Activated naive CD8-positive, alpha-beta T cell treated with anti-CD3 and anti-CD28 coated beads, Interleukin-2, amount 50 U/mL, for 24 hours (primary cell): ENCODE data around the gene KCNK7.

ENCODE experiments used
- ATAC-seq: fragments of 150-1000 bp; cut with Tn5 transposase; one replicate; pipeline ENCODE4 v1.10.0; 2021
- DNase-seq: peaks from one replicate; pipeline ENCODE4 v3.0.0; 2021
- H3K27ac Mint-ChIP-seq: one replicate; pipeline ENCODE4 v1.8.0; 2021; ENCODE audit warnings: mild to moderate bottlenecking, mixed read lengths
- H3K27me3 Mint-ChIP-seq: one replicate; pipeline ENCODE4 v1.8.0; 2021; ENCODE audit warnings: mixed read lengths
- H3K36me3 Mint-ChIP-seq: one replicate; pipeline ENCODE4 v1.8.0; 2021; ENCODE audit warnings: low read depth, mixed read lengths
- H3K4me1 Mint-ChIP-seq: one replicate; pipeline ENCODE4 v1.8.0; 2021; ENCODE audit warnings: mixed read lengths
- H3K4me3 Mint-ChIP-seq: one replicate; pipeline ENCODE4 v1.8.0; 2021; ENCODE audit warnings: mild to moderate bottlenecking, moderate library complexity, mixed read lengths
- H3K9me3 Mint-ChIP-seq: one replicate; pipeline ENCODE4 v1.8.0; 2021; ENCODE audit warnings: mixed read lengths

Gene KCNK7

DNA sequence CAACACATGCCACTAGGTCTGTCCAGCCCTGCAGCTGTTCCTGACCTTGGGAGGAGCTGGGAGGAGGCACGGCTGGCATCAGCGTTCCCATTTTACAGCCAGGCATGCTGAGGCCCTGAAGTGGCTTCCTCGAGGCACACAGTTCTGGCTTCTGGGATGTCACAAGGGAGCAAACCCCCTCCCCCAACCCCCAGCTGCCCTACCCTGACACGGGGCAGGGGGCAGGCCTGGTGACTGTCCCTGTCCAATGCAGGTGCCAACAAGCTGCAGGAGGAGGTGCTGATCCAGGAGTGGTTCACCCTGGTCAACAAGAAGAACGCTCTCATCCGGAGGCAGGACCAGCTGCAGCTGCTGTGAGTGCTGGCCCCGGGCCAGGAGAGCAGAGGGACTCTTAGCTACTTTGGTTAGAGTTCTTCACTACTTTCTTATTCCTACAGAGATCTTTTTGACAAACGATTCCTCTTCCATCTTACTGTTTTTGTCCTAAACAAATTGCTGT lies 5.3 kb downstream of the KCNK7 start:
- Mint-ChIP-seq H3K4me3 (no peak overlapping the region), H3K27me3 (no peaks in the 10 kb centered on the region), H3K4me1 (peaks cover 42% of the 10 kb centered on the region)

DNA sequence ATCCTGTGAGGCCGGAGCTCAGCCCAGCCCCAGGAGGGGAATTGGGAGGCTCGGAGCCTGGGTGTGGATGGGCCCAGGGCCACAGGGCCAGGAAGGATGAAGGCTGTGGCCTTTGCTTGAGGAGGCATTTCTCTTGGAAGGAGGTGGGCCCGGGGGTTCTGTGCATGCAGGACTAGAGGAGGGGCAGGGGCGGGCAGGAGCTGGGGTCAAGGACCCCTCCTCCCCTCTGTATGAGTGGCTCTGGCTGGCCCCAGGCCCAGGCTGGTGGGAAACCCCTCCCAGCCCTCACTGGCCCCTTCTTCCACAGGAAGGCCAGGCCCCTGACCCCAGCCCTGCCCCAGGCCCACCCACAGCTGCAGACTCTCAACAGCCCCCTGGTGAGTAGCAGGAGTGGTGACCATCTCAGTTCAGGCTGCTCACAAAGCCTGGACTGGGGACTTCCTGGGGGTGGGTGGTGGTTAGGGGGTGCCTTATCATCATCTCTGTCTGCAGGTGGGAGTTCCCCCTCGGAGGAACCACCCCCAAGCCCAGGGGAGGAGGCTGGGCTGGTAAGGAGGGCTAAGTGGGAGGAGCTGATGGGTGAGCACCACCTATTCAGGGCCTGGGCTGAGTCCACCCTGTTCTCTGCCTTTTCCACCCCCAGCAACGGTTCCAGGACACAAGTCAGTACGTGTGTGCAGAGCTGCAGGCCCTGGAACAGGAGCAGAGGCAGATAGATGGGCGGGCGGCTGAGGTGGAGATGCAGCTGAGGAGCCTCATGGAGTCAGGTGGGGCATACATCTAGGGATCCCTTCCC lies 6.0 kb downstream of the KCNK7 start:
- no peaks in the 10 kb centered on the region for H3K9me3 Mint-ChIP-seq
- no peak overlapping the region for H3K4me3 Mint-ChIP-seq
- peak; percentile 72 for DNase-seq
- peak overlapping the region; percentile 95 for H3K27ac Mint-ChIP-seq
- peaks cover 40% of the 10 kb centered on the region for H3K4me1 Mint-ChIP-seq
- H3K27me3 Mint-ChIP-seq = no peaks in the 10 kb centered on the region
- peak; percentile 55 for ATAC-seq
- peaks cover 14% of the 10 kb centered on the region for H3K36me3 Mint-ChIP-seq

More for the DNA sequence above, 5.3 kb downstream of the KCNK7 start:
- Mint-ChIP-seq H3K27ac (peak overlapping the region; percentile 28), H3K9me3 (no peaks in the 10 kb centered on the region), H3K36me3 (peaks cover 14% of the 10 kb centered on the region)
- no peak for ATAC-seq
- no peak for DNase-seq

DNA sequence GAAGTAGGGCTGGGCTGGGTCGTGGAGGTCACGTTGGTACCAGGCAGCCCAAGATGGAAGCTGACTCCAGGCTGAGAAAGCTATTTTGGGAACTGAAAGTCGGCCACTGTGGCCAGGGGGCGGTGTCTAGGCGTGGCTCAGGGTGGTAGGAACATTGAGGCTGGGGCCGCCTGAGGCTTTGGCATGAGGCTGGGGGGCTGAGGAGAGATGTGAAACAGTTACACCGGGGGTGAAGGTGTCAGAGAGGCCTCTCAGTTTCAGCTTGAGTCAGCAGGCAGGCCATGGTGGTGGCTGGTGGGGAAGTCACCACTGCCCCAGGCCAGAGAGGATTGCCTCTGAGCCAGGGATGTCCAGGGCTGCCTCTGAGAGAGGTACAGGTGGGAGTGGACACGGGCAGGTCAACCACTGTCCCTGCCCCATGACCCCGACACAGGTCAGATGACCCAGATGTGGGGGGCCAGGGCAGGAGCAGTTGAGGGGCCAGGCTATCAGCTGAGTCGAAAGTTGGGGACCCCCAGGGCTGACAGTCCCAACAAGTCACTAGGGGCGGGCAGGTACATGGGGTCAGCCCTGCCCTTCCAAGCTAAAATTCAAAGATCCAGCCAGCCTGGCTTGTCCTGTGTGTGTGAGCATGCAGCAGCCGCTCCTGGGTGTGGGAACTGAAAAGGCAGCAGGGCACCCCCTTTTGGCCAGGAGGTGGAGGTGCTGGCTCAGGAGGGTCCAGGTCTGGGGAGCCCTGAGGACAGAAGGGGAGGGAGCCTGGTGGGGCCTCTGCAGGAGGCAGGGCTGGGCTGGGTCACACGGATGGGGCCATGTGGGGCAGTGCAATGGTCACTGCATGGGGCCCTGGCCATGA lies 7.2 kb downstream of the KCNK7 start:
- Mint-ChIP-seq H3K9me3 (no peaks in the 10 kb centered on the region), H3K36me3 (peaks cover 21% of the 10 kb centered on the region), H3K27me3 (no peaks in the 10 kb centered on the region), H3K4me1 (peaks cover 41% of the 10 kb centered on the region), H3K27ac (peak overlapping the region; percentile 95), H3K4me3 (peak overlapping the region; percentile 70)
- DNase-seq (peak; percentile 85), ATAC-seq (peak; percentile 88)

DNA sequence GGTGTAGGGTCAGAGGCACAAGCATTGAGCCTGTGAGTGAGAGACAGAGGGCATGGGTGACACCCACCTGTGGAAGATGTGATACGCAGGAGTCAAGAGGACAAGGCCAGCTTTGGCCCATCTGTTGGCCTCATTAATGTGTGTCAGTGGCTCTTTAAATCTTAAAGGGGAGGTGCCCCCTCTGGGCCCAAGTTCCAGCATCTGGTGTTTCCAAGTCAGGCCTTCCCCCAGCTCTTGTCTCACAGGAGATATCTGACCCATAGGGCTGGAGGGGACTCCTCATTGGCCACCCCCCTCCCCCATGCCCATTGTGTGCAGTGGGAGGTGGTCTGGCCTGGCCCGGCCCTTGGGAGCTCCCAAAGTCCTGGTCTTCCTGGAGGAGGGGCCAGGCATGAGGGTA lies 8.9 kb downstream of the KCNK7 start:
- H3K4me3 Mint-ChIP-seq = no peak overlapping the region
- H3K9me3 Mint-ChIP-seq = no peaks in the 10 kb centered on the region
- H3K4me1 Mint-ChIP-seq = peaks cover 41% of the 10 kb centered on the region
- no peaks in the 10 kb centered on the region for H3K27me3 Mint-ChIP-seq
- ATAC-seq (no peak), DNase-seq (no peak)
- peak overlapping the region; percentile 31 for H3K27ac Mint-ChIP-seq
- peaks cover 22% of the 10 kb centered on the region for H3K36me3 Mint-ChIP-seq

DNA sequence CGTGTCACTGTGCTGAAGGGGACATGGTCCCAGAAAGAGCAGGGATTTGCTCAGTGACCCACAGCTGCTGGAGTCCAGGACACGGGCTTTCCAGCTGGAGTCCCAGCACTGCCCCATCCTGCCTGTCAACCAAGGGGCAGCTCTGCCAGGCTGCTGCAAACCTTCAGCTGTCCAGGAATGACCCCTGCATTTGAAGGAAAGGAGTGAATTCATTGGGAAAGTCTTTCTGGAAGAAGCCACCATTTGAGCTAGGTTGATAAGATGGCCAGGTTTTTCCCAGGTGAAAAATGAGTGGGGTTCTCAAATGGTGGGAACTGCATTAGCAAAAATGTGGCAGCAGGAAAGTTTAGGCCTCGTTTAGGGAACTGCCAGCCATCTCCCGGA lies 9.4 kb downstream of the KCNK7 start:
- peaks cover 41% of the 10 kb centered on the region for H3K4me1 Mint-ChIP-seq
- no peak for DNase-seq
- ATAC-seq = no peak
- H3K4me3 Mint-ChIP-seq = no peak overlapping the region
- H3K9me3 Mint-ChIP-seq = no peaks in the 10 kb centered on the region
- no peaks in the 10 kb centered on the region for H3K27me3 Mint-ChIP-seq
- peaks cover 24% of the 10 kb centered on the region for H3K36me3 Mint-ChIP-seq
- peak overlapping the region; percentile 31 for H3K27ac Mint-ChIP-seq

DNA sequence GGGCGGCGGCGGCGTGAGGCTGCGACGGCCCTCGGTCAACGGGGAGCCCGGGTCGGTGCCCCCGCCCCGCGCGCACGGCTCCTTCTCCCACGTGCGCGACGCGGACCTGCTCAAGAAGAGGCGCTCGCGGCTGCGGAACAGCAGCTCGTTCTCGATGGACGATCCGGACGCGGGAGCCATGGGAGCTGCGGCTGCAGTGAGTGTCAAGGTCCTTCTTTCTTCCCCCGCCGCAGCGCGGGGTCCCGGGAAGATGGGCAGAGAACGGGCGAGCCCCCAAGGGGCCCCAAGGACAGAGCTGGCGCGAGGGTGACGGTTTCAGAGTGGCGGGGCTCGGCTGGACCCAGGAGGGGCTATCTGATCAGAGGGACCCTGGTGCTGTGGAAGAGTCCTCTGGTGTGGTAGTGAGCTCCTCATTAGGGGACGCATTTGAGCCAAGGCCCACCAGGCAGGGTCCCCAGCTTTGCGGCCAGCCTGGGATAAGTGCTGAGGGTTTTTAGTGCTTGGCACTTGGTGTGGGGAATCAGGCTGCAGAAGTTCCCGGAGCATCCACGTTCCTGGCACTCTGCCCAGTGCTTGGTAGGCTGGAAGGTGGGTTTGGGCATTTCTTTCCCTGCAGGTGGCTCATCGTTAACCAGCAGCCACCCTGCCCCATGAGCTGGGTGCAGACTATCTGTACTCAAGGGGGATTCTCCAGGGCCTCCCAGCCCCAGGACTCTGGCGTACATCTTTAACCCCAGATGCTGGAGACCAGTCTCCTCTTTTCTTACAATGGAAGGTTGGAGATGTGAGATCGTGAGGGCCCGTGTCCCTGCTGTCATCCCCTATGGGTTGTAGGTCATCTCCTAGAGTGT lies 10.0 kb downstream of the KCNK7 start:
- Mint-ChIP-seq H3K9me3 (no peaks in the 10 kb centered on the region), H3K36me3 (peaks cover 26% of the 10 kb centered on the region), H3K4me1 (peaks cover 41% of the 10 kb centered on the region), H3K27ac (no peak overlapping the region), H3K4me3 (no peak overlapping the region), H3K27me3 (no peaks in the 10 kb centered on the region)
- DNase-seq = no peak
- no peak for ATAC-seq

DNA sequence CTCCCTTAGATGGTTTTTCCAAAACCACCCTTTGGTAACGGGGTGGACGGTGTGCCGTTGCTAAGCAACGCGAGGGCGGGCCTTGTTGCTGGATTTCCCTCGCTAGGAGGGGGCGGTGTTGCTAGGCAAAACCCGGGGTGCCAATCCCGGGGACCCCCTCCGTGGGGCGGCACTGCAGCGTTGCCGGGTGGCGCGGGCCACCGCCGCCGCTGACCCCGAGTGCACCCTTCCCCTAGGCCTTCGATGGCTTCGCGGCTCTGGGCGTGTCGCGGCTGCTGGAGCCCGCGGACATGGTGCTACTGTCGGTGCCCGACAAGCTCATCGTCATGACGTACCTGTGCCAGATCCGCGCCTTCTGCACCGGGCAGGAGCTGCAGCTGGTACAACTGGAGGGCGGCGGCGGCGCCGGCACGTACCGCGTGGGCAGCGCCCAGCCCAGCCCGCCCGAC lies 10.9 kb downstream of the KCNK7 start:
- no peak overlapping the region for H3K4me3 Mint-ChIP-seq
- ATAC-seq = no peak
- H3K27me3 Mint-ChIP-seq = no peaks in the 10 kb centered on the region
- no peak for DNase-seq
- peaks cover 28% of the 10 kb centered on the region for H3K36me3 Mint-ChIP-seq
- no peak overlapping the region for H3K27ac Mint-ChIP-seq
- peaks cover 39% of the 10 kb centered on the region for H3K4me1 Mint-ChIP-seq
- no peaks in the 10 kb centered on the region for H3K9me3 Mint-ChIP-seq

DNA sequence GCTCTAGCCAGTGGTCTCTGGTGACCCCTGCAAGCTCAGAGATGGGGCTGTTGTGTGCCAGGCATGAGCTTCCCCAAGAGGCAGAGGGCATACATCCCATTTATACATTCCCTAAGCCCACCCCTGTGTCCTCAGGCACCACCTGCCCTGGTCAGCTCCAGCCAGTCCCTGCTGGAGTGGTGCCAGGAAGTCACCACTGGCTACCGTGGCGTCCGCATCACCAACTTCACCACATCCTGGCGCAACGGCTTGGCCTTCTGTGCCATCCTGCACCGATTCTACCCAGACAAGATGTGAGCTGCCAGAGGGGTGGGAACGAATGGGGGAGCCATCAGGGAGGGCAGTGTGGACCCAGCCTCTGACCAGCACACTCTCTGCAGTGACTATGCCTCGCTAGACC lies 11.5 kb downstream of the KCNK7 start:
- Mint-ChIP-seq H3K36me3 (peaks cover 29% of the 10 kb centered on the region), H3K27me3 (no peaks in the 10 kb centered on the region), H3K27ac (no peak overlapping the region), H3K4me1 (peaks cover 33% of the 10 kb centered on the region), H3K9me3 (no peaks in the 10 kb centered on the region), H3K4me3 (no peak overlapping the region)
- ATAC-seq (no peak), DNase-seq (no peak)

DNA sequence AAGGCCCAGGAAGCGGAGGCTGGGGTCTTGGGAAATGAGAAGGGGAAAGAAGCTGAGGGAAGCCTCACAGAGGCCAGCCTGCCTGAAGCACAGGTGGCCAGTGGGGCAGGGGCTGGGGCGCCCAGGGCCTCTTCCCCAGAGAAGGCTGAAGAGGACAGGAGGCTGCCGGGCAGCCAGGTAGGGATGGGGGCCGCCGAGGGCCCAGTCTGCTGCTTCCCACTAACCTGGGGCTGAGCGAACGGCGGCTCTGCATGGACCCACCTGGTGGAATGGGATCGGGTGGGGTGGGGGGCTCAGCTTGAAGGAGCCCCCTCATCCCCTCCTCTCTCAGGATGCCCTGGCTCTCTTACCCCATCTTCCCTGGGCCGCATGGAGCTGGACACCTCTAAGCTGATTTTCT lies 12.0 kb downstream of the KCNK7 start:
- H3K27me3 Mint-ChIP-seq = no peaks in the 10 kb centered on the region
- H3K27ac Mint-ChIP-seq = no peak overlapping the region
- H3K9me3 Mint-ChIP-seq = no peaks in the 10 kb centered on the region
- ATAC-seq = no peak
- no peak overlapping the region for H3K4me3 Mint-ChIP-seq
- peaks cover 29% of the 10 kb centered on the region for H3K4me1 Mint-ChIP-seq
- H3K36me3 Mint-ChIP-seq = peaks cover 29% of the 10 kb centered on the region
- no peak for DNase-seq

DNA sequence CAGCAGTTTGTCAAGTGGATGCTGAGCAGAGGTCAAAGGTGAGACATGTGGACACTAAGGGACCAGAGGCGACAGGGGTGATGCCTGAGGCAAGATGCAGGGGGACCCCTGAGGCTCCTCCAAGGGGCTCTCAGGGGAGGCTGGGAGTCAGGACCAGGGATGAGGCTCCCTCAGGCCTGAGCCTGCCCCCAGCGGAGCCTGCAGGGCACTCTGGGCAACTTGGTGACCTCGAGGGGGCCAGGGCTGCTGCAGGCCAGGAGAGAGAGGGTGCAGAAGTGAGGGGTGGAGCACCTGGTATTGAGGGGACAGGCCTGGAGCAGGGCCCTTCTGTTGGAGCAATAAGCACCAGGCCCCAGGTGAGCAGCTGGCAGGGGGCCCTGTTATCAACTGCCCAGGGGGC lies 13.7 kb downstream of the KCNK7 start:
- no peak overlapping the region for H3K4me3 Mint-ChIP-seq
- H3K9me3 Mint-ChIP-seq = no peaks in the 10 kb centered on the region
- no peaks in the 10 kb centered on the region for H3K27me3 Mint-ChIP-seq
- DNase-seq (no peak), ATAC-seq (no peak)
- peaks cover 24% of the 10 kb centered on the region for H3K4me1 Mint-ChIP-seq
- H3K27ac Mint-ChIP-seq = no peak overlapping the region
- peaks cover 29% of the 10 kb centered on the region for H3K36me3 Mint-ChIP-seq

DNA sequence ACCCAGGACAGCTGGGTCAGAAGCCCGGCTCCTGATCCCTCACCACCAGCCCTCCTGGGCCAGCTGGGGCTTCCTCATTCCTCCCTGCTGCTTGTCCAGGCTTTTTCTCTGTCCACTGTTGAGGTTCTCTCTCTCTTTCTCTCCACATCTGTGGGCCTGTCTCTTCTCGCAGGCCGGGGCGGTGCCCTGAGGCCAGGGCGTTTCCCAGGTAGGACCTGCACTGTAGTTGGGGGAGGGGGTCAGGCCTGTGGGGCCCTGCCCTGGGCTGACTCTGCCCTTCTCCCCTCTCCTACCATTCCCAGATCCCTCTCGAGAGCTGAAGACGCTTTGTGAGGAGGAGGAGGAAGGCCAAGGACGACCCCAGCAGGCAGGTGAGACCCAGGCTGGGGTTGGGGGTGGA lies 14.8 kb downstream of the KCNK7 start:
- Mint-ChIP-seq H3K27me3 (no peaks in the 10 kb centered on the region), H3K4me1 (peaks cover 19% of the 10 kb centered on the region), H3K36me3 (peaks cover 23% of the 10 kb centered on the region), H3K27ac (no peak overlapping the region), H3K4me3 (no peak overlapping the region), H3K9me3 (no peaks in the 10 kb centered on the region)
- no peak for DNase-seq
- no peak for ATAC-seq

DNA sequence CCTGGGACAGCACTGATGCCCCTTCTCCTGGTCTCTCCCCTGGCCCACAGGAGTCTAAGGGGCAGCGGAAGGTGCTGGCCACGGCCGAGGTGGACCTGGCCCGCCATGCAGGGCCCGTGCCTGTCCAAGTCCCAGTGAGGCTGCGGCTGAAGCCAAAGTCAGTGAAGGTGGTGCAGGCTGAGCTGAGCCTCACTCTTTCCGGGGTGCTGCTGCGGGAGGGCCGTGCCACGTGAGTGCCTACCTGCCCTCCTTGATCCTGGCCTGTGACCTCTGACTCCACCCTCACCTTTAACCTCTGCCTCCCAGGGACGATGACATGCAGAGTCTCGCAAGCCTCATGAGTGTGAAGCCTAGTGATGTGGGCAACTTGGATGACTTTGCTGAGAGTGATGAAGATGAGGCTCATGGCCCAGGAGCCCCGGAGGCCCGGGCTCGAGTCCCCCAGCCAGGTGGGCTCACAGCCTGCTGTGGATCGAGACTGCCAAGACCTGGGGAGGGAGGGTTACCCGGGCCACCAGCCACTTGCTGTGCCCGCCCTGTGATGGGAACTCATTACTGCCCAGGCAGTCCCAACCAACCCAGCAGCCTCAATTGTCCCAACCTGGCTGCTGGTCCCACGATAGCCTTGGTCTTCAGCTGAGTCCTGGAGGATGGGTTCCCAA lies 15.4 kb downstream of the KCNK7 start:
- Mint-ChIP-seq H3K27ac (peak overlapping the region; percentile 14), H3K4me3 (no peak overlapping the region)

DNA sequence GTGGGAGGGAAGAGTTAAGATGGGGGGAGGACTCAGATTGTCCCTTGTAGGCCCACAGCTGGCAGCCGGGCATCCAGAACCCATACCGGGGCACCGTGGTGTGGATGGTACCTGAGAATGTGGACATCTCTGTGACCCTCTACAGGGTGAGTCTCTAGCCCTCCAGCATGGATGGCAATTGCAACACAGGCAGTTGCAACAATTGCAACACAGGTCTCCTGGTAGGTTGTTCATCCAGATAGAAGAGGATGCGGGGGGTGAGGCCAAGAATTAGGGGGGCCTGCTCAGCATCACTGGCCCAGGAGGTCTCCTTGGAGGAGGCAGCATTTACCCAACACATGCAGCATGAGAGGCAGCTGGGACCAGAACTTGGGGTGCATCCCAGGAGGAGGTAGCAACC lies 16.3 kb downstream of the KCNK7 start:
- peaks cover 19% of the 10 kb centered on the region for H3K36me3 Mint-ChIP-seq

More for the DNA sequence above, 15.4 kb downstream of the KCNK7 start:
- H3K4me1 Mint-ChIP-seq = peaks cover 24% of the 10 kb centered on the region
- no peaks in the 10 kb centered on the region for H3K9me3 Mint-ChIP-seq
- ATAC-seq = no peak
- H3K36me3 Mint-ChIP-seq = peaks cover 23% of the 10 kb centered on the region
- no peak for DNase-seq
- H3K27me3 Mint-ChIP-seq = no peaks in the 10 kb centered on the region

DNA sequence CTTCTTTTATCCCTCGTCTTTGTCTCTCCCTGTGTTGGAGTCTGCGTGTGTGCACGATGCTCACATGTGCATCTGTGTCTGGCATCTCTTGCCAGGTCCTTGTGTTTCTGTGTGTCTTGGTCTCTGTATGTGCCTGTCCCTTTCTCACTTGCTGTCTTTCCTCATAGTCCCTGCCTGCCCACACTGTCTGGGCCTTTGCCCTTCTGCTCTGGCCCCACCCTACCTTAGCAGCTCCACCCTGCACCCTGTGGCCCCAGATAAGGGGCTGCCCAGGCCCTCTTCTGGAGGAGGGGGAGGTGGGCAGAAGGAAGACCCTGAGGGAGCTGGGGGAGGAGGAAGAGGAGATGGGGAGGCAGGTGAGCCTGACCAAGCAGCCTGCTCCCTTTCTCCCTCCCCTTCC lies 16.9 kb downstream of the KCNK7 start:
- no peak for DNase-seq
- peaks cover 19% of the 10 kb centered on the region for H3K36me3 Mint-ChIP-seq
- H3K27me3 Mint-ChIP-seq = no peaks in the 10 kb centered on the region
- peaks cover 33% of the 10 kb centered on the region for H3K4me1 Mint-ChIP-seq
- peak overlapping the region; percentile 53 for H3K4me3 Mint-ChIP-seq
- H3K27ac Mint-ChIP-seq = peak overlapping the region; percentile 7
- no peak for ATAC-seq
- H3K9me3 Mint-ChIP-seq = no peaks in the 10 kb centered on the region

More for the DNA sequence above, 16.3 kb downstream of the KCNK7 start:
- DNase-seq (no peak), ATAC-seq (no peak)
- H3K9me3 Mint-ChIP-seq = no peaks in the 10 kb centered on the region
- no peaks in the 10 kb centered on the region for H3K27me3 Mint-ChIP-seq
- H3K4me3 Mint-ChIP-seq = no peak overlapping the region
- H3K27ac Mint-ChIP-seq = no peak overlapping the region
- peaks cover 30% of the 10 kb centered on the region for H3K4me1 Mint-ChIP-seq
